NCI-H1105 treated with DMSO at 0.1 percent for 48 hours (cell line): ENCODE measurements around the gene STK16.
"Not testable (repeated sequence)": the region's sequence is repeated elsewhere in the genome, so short reads cannot be mapped to it uniquely, and the experiment has no call there.

Experiments
- DNase-seq: peaks from one replicate; lab custom pipeline; 2025; lab: John Stamatoyannopoulos, UW

The STK16 gene, protein sequence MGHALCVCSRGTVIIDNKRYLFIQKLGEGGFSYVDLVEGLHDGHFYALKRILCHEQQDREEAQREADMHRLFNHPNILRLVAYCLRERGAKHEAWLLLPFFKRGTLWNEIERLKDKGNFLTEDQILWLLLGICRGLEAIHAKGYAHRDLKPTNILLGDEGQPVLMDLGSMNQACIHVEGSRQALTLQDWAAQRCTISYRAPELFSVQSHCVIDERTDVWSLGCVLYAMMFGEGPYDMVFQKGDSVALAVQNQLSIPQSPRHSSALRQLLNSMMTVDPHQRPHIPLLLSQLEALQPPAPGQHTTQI

DNA sequence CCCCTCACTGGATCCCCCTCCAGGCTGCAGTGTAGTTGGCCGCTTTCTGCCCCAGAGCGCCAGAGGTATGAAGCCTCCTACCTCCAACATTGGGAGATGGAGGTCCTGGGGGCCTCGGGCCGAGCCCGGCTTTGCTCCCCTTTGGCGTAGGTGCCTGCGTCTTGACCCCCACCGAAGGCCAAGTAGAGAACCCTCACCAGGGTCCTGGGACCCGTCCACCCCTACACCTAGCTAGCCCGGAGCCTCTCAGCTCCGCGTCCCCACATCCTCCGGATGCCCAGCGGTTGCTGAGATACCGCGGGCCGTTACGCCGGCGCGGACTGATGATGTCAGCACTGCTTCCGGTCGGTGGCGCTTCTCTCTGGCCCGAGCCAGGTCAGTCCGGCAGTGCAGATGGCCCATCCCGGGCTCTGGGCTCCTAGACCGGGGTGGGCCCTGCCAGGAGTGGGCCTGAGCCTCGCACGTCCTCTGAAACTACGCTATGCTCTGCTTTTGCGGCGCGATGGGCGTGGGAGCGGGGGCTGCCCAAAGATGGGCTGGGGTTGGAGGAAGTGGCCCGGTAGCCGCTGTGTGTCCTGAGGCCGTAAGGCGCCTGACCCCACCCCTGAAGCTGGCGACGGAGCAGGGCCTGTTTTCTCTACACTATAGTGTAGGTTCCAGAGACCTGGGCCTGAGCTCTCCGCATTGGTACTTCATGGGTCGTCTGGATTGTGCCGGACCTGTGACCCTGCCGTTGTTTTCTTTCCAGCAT is at the start of gene STK16, which contains the start of gene GLB1L:
STK16 (plus strand) TSS at position 332 of the 751 bp plus-strand sequence. CDS start 521 bp downstream, outside the sequence.
GLB1L (minus strand) TSS at position 297 of the 751 bp plus-strand sequence. CDS start 1,871 bp downstream, outside the sequence.
- peak; percentile 66 for DNase-seq

DNA sequence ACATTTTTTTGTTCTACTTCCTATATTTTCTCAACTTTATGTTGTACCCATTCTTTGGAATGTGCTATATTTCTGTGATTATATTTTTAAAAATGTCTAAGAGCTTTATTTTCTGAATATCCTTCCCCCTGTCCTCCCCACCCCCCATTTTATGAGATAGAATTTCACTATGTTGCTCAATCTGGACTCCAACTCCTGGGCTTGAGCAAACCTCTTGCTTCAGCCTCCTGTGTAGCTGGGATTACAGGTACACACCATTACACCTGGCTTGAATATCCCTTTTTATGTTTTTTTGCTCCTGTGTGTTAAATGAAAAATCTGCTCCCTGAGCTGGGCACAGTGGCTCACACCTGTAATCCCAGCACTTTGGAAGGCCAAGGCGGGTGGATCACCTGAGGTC is 47.9 kb upstream of the STK16 start:
- DNase-seq = no peak

DNA sequence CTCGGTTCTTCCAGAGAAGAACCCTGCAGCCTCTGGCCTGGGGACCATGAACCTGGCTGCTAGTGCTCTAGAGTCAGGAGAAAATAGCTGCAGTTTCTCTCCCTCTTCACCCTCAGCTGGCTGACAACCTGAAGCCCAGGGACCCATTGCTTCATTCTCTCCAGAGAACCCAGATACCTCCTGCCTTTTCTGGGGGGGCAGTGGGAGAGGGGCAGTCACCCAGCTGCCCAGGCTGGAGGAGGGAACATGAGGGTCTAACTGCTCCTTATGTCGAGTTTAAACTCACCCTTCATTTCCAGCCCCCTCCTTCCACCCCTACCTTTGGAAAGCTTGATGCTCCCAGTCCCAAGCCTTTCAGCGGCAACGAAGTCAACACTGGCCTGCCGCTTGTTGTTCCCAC is 46.3 kb upstream of the STK16 start:
- no peak for DNase-seq

DNA sequence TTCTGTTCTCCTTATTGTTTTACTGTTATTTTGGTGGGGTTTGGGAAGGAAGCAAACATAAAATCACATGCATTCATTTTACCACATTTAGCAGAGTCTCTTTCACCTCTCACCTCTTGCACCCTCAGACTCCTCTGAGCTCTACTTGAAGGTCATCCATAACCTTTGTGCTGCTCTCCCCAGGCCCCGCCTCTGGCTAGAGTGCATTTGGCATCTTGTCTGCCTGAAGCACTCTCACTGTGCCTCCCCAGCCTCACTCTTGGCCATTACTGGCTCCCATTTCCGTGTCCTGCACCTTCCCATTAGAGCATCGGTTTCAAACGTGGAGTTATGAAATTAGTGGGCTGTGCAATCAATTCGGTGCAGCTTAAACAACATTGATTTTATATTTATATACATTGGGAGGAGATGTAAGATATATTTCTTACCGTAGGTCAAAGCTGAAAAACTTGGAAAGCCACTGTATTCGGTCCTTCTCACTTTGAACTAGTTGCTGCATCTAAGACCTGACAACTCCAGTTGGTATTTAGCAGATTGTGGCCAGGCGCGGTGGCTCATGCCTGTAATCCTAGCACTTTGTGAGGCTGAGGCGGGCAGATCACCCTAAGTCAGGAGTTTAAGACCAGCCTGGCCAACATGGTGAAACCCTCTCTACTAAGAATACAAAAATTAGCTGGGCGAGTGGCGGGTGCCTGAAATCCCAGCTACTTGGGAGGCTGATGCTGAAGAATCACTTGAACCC is 45.6 kb upstream of the STK16 start:
- no peak for DNase-seq

DNA sequence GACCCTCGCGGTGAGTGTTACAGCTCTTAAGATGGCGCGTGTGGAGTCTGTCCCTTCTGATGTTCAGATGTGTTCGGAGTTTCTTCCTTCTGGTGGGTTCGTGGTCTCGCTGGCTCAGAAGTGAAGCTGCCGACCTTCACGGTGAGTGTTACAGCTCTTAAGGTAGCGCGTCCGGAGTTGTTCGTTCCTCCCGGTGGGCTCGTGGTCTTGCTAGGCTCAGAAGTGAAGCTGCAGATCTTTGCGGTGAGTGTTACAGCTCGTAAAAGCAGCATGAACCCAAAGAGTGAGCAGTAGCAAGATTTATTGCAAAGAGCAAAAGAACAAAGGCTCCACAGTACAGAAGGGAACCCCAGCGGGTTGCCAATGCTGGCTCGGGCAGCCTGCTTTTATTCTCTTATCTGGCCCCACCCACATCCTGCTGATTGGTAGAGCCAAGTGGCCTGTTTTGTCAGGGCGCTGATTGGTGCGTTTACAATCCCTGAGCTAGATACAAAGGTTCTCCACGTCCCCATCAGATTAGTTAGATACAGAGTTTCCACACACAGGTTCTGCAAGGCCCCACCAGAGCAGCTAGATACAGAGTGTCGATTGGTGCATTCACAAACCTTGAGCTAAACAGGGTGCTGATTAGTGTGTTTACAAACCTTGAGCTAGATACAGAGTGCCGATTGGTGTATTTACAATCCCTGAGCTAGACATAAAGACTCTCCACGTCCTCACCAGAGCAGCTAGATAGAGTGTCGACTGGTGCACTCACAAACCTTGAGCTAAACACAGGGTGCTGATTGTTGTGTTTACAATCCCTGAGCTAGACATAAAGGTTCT is 44.6 kb upstream of the STK16 start:
- DNase-seq = not testable (repeated sequence)

DNA sequence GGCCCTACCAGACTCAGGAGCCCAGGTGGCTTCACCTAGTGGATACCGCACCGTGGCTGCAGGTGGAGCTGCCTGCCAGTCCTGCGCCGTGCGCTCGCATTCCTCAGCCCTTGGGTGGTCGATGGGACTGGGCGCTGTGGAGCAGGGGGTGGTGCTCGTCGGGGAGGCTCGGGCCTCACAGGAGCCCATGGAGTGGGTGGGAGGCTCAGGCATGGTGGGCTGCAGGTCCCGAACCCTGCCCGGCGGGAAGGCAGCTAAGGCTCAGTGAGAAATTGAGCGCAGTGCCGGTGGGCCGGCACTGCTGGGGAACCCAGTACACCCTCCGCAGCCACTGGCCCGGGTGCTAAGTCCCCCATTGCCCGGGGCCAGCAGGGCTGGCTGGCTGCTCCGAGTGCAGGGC is 43.9 kb upstream of the STK16 start:
- not testable (repeated sequence) for DNase-seq

DNA sequence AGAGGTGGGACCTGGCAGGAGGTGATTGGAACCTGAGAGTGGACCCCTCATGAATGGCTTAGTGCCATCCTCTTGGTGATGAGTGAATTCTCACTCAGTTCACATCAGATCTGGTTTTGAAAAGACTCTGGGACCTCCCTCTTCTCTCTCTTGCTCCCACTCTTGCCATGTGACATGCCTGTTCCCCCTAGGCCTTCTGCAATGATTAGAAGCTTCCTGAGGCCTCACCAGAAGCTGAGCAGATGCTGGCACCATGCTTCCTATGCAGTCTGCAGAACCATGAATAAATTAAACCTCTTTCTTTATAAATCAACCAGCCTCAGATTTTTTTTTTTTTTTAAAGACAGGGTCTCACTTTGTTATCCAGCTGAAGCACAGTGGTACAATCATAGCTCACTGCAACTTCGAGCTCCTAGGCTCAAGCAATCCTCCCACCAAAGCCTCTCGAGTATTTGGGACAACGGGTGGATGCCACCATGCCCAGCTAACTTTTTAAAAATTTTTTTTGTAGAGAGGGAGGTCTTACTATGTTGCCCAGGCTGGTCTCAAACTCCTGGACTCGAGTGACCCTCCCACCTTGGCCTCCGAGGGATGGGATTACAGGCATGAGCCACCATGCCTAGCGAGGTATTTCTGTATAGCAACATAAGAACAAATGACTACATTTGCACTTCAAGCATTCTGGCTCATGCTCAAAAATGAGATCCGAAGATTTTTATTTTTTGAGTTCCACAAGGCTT is 40.7 kb upstream of the STK16 start:
- DNase-seq = no peak

DNA sequence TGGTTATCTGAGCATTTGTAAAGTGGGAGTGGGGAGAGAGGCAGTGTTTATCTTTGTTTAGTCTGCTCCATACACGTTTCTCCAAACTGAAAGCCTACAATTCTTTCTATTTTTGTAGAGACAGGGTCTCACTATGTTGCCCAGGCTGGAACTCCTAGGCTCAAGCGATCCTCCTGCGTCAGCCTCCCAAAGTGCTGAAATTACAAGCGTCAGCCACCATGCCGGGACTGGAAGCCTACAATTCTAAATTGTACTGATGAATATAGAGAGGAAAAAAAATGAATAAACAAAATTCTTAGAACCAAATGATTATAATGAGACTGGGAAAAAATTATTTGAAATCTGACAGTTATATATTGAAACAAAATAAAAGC is 40.1 kb upstream of the STK16 start:
- no peak for DNase-seq

DNA sequence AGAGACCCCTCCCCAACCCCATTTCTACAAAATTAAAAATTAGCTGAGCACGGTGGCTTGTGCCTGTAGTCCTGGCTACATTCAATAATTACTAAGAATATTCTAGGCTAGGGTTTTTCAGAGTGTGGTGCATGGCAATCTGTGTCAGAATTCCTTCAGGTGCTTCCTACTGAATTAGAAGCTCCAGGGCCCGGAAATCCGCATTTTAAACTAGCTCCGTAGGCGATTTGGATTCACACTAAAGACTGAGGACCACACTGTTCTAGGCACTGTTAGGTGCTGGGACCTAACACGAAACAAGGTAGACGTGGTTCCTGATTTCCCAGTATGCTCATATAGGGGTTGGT is 39.3 kb upstream of the STK16 start:
- no peak for DNase-seq

DNA sequence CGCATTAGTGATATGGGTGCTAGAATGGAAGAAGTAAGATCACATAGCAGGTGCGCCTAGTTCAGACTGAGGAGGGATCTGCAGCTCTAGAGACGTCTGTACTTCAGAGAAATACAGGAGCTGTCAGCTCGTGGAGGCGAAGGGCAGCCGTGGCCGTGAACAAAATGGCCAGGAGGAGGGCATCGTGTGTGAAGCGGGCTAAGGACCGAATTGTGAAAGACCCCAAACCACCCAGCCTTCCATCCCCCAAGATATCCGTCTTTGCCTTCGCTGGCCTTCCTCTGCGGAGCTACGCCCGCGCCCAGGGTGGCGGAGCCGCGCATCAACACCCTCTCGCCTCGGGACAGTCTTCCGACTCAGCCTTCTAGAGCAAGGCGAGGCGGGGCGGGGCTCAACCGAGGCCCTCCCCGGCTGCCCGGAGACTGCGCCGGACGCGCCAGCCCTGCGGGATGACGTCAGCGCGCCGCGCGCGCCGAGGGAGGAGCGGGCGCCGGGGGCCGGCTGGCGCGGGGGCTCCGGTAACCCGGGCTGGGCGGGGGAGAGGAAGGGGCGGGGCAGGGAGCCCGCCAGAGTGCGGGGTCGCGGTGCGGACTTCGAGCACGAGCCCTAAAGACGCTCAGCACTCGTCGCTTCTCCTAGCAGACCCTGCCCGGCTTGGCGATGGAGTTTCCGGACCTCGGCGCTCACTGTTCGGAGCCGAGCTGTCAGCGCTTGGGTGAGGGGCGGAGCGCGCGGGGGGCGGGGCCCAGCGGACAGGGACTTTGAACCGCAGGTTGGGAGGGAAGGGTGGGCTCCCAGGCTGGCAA is 38.7 kb upstream of the STK16 start, which contains the start of gene ZFAND2B:
ZFAND2B (plus strand) TSS at position 455 of the 806 bp plus-strand sequence; CDS start at position 661, 206 bp downstream.
- DNase-seq = peak; percentile 81

DNA sequence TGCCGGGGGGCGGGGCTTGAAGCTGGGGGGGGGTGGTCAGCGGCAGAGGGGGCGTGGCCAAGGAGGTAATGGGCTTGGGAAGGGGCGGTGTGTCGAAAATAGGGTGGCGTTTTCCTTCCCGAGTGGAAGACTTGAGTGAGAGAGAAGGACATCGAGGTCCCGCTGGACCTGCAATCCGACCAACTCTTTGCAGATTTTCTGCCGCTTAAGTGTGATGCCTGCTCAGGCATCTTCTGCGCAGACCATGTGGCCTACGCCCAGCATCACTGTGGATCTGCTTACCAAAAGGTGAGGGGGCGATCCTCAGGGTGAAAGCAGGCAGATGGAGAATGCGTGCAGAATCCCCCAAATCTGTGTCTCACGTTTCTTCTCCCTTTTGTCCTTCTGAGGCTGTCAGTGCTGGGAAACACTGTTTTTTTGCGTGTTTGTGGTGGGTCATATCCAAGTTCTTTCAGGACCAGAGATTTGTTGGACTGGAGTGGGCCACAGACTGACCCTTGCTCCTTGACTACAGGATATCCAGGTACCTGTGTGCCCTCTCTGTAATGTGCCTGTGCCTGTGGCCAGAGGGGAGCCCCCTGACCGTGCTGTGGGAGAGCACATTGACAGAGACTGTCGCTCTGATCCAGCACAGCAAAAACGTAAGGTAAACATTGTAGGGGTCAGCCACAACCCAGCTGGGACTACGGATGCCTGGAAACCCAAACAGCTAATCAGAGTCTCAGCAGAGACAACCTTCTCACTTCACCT is 38.0 kb upstream of the STK16 start:
- no peak for DNase-seq

DNA sequence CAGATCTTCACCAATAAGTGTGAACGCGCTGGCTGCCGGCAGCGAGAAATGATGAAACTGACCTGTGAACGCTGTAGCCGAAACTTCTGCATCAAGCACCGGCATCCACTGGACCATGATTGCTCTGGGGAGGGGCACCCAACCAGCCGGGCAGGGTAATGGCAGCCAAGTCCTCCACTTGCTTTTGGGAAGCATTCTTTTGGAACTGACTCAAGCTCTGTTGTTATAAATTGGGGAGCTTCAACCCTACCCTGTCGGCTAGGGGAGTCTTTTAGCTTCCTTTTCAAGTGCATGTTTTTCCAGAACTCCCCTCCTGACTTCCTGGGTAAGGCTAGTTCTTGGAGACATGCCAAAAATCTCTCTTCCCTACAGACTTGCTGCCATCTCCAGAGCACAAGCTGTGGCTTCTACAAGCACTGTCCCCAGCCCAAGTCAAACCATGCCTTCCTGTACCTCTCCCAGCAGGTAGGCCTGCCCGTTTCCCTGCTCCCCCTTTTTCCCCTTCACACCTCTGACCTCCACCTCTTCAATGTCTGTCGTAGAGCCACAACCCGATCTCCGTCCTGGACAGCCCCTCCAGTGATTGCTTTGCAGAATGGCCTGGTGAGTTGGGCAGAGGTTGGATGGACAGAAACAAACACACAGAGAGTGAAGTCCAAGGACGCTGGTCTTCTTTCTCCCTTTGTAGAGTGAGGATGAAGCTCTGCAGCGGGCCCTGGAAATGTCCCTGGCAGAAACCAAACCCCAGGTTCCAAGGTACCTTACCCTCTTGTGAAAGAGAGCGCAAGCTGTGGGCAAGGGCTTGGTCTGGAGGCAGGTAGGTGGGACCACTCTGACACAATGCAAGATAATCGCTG is 37.2 kb upstream of the STK16 start:
- peak; percentile 33 for DNase-seq

DNA sequence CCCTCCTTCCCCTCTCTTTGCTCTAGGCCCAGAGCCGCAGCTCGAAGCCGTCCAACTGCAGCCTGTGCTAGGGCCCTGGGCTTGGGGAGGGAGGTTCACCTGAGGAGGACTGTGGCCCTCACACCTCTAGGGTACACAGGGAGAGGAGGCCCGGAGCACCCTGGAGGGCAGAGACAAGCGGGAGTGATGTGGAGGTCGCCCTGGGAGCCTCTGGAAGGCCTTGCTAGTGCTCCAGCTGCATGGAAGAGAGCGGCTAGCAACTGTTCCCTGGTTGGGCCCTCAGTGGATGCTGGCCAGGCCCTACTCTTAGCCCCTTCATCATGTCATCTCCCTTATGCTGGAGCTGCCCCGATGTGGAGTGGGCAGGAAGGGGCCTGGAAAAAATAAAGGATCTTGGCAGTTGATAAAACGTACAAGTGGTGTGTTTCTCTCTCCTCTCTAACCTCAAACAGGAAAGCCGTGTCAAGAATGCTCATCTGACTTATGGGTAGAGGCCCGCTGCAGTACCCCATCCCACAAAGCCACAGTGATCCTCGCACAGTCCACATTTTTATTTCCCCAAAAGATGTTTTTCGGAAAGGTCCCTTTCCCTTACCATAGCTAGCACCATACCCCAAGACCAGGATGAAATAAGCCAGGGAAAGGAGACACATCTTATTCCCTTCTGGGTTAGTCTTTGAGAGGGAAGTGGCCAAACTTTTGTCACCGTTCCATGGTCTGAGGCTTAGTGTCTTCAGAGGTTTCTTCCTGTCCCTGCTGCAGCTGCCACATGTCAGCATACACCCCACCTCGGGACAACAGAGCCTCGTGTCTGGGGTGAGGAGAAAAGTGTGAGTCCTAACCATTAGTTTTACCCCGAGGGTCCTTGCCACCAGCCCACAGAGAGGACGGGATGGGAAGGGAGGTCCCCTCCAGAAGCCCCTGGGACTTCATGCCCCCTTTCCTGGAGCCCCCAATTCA is 35.8 kb upstream of the STK16 start:
- DNase-seq = no peak

DNA sequence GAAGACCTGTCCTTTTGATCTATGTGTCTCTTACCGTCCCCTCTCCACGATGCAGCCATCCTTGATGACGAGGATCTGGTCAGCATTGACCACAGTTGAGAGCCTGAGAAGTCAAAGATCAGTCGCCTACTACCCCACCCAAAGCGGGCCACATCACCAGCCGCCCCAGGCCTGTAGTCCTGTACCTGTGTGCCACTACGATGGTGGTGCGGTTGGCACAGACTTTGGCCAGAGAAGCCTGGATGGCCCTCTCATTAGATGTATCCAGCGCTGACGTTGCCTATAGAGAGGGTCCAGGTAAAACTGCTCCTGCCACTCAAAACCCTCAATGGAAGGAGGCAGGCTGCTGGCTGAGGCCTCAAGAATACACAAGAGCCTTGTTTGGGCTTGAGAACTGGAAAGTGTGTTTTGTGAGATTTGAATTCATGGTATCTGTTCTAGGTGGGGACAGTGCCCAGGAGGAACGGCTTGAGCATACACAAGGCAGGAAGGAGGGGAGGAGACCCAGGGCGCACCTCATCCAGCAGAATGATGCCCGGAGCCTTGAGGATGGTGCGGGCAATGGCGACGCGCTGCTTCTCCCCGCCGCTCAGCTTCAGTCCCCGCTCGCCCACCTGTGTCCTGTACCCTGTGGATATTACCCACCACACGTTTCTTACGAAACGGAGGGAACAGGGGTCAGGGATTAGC is 34.9 kb upstream of the STK16 start:
- no peak for DNase-seq

DNA sequence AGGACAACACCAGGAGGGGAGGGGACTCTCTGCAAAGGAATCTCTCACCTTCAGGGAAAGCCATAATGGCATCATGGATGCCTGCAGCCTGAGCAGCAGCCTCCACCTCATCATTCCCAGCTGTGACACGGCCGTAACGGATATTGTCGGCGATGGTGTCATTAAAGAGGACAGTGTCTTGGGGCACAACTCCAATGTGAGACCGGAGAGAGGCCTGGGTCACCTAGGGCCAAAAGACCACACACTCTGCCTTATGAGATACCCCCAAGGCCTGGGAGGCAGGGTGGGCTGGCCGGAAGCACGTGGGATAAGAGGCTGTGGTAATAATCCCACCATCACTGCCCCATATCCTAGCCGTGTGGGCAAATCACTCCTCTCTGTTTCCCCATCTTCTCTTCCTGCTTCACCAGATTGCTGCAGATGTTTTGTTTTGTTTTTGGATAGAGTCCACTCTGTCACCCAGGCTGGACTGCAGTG is 34.4 kb upstream of the STK16 start:
- DNase-seq = no peak

DNA sequence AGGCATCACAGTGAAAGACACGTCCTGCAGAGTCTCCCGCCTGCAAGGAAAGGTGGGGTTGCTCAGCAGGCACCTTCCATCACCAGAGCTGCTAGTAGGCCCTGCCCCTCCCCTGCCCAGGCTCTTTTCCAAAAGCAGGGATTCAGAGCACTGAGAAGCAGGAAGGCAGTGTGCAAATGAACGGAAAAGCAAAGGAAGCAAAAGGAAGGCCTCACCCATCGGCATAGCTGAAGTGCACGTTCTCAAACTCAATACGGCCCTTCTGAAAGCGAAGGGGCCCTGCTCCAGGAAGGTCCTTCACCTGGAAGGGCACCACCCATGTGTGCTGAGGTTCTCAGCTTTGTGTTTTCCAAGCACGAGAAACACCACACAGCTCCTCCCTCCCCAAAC is 32.3 kb upstream of the STK16 start:
- DNase-seq = no peak
